ENCODE results near the gene WHRN. TPM values are rescaled to one million over a fixed set of nuclear protein-coding genes. Genes with fewer than 3 reads are reported as not detected.

WHRN gene
- total and polyA plus RNA-seq, 2 of the 8 experiments (the other 6 are each of a cell fraction or from before 2014, with no cell fraction given), result 4.4 to 7.7 TPM

DNA sequence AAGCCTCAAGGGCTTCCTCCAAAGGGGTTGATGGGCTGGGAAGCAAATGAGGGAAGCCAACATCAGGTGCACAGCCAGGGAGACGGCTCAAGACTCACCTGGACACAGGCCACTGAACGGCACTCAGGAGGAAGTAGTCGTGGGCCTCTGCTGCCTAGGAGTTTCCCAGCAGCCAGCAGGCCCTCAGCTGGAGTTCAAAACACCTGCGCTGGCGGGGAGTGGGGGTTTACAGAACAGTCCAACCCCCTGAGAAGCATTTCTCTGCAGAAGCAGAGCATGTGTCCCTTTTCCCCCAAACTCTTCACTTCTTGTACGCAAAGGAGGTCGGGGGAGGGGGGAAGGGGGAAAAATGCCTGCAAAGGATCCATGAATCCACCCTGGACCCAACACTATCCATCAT lies 2.3 kb downstream of the WHRN start (continued):
- TF ChIP-seq, protein P1, sequence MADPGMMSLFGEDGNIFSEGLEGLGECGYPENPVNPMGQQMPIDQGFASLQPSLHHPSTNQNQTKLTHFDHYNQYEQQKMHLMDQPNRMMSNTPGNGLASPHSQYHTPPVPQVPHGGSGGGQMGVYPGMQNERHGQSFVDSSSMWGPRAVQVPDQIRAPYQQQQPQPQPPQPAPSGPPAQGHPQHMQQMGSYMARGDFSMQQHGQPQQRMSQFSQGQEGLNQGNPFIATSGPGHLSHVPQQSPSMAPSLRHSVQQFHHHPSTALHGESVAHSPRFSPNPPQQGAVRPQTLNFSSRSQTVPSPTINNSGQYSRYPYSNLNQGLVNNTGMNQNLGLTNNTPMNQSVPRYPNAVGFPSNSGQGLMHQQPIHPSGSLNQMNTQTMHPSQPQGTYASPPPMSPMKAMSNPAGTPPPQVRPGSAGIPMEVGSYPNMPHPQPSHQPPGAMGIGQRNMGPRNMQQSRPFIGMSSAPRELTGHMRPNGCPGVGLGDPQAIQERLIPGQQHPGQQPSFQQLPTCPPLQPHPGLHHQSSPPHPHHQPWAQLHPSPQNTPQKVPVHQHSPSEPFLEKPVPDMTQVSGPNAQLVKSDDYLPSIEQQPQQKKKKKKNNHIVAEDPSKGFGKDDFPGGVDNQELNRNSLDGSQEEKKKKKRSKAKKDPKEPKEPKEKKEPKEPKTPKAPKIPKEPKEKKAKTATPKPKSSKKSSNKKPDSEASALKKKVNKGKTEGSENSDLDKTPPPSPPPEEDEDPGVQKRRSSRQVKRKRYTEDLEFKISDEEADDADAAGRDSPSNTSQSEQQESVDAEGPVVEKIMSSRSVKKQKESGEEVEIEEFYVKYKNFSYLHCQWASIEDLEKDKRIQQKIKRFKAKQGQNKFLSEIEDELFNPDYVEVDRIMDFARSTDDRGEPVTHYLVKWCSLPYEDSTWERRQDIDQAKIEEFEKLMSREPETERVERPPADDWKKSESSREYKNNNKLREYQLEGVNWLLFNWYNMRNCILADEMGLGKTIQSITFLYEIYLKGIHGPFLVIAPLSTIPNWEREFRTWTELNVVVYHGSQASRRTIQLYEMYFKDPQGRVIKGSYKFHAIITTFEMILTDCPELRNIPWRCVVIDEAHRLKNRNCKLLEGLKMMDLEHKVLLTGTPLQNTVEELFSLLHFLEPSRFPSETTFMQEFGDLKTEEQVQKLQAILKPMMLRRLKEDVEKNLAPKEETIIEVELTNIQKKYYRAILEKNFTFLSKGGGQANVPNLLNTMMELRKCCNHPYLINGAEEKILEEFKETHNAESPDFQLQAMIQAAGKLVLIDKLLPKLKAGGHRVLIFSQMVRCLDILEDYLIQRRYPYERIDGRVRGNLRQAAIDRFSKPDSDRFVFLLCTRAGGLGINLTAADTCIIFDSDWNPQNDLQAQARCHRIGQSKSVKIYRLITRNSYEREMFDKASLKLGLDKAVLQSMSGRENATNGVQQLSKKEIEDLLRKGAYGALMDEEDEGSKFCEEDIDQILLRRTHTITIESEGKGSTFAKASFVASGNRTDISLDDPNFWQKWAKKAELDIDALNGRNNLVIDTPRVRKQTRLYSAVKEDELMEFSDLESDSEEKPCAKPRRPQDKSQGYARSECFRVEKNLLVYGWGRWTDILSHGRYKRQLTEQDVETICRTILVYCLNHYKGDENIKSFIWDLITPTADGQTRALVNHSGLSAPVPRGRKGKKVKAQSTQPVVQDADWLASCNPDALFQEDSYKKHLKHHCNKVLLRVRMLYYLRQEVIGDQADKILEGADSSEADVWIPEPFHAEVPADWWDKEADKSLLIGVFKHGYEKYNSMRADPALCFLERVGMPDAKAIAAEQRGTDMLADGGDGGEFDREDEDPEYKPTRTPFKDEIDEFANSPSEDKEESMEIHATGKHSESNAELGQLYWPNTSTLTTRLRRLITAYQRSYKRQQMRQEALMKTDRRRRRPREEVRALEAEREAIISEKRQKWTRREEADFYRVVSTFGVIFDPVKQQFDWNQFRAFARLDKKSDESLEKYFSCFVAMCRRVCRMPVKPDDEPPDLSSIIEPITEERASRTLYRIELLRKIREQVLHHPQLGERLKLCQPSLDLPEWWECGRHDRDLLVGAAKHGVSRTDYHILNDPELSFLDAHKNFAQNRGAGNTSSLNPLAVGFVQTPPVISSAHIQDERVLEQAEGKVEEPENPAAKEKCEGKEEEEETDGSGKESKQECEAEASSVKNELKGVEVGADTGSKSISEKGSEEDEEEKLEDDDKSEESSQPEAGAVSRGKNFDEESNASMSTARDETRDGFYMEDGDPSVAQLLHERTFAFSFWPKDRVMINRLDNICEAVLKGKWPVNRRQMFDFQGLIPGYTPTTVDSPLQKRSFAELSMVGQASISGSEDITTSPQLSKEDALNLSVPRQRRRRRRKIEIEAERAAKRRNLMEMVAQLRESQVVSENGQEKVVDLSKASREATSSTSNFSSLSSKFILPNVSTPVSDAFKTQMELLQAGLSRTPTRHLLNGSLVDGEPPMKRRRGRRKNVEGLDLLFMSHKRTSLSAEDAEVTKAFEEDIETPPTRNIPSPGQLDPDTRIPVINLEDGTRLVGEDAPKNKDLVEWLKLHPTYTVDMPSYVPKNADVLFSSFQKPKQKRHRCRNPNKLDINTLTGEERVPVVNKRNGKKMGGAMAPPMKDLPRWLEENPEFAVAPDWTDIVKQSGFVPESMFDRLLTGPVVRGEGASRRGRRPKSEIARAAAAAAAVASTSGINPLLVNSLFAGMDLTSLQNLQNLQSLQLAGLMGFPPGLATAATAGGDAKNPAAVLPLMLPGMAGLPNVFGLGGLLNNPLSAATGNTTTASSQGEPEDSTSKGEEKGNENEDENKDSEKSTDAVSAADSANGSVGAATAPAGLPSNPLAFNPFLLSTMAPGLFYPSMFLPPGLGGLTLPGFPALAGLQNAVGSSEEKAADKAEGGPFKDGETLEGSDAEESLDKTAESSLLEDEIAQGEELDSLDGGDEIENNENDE (IDR thresholded peaks at IDR 0.05; ENCODE audit: insufficient replicate concordance, low read length), result no peak
- TF ChIP-seq TEAD4 (IDR thresholded peaks at IDR 0.05; ENCODE audit: low read depth, low read length), result no peak
- TF ChIP-seq TBP (IDR thresholded peaks at IDR 0.05; ENCODE audit: low read depth, low read length), result no peak
- no peak for TF ChIP-seq RBBP5 (IDR thresholded peaks at IDR 0.05; ENCODE audit: borderline replicate concordance, low read depth, low read length)
- TF ChIP-seq NANOG (IDR thresholded peaks at IDR 0.05; ENCODE audit: insufficient read depth, low read depth, low read length, poor library complexity, severe bottlenecking), result no peak

All from H1 (cell line).